Mesothelial cell of epicardium (in vitro differentiated cells): Measurements from ENCODE around the gene MTHFSD. TPM values are rescaled to one million over a fixed set of nuclear protein-coding genes. Genes with fewer than 3 reads are reported as not detected.
A peak's percentile ranks its signal among the peaks of the same experiment; 100 is the strongest.

ENCODE experiments used
- DNase-seq, 2 experiments: peaks; one replicate each; pipeline ENCODE4 v3.0.0; 2021; ENCODE audit warnings: low spot score in 2 of 2; ENCODE audit not compliant: unreplicated experiment in 2 of 2
- H3K27ac Mint-ChIP-seq: 2 replicates; pipeline ENCODE4 v1.8.0; 2021; ENCODE audit warnings: mixed read lengths
- H3K27me3 Mint-ChIP-seq: 2 replicates; pipeline ENCODE4 v1.8.0; 2021; ENCODE audit warnings: low read depth, mixed read lengths
- H3K36me3 Mint-ChIP-seq: 2 replicates; pipeline ENCODE4 v1.8.0; 2021; ENCODE audit warnings: mixed read lengths
- H3K4me1 Mint-ChIP-seq: 2 replicates; pipeline ENCODE4 v1.8.0; 2021; ENCODE audit warnings: mixed read lengths
- H3K4me3 Mint-ChIP-seq: 2 replicates; pipeline ENCODE4 v1.8.0; 2021; ENCODE audit warnings: mild to moderate bottlenecking, moderate library complexity, mixed read lengths
- H3K9me3 Mint-ChIP-seq: 2 replicates; pipeline ENCODE4 v1.8.0; 2021; ENCODE audit warnings: mixed read lengths
- CTCF ChIP-seq: fragments of 200-600 bp; sonication (generic); IDR thresholded peaks from one replicate; pipeline ENCODE4 v1.5.0; 2021; ENCODE audit warnings: antibody characterized with exemption; ENCODE audit not compliant: unreplicated experiment
- total RNA-seq: library from RNA; stranded (reverse); gene quantifications from 3 replicates; pipeline ENCODE4 v1.2.1, GENCODE V29; 2021

MTHFSD gene
- total RNA-seq, 1 donor from 2014 or later, result 27.4 TPM

- Mint-ChIP-seq H3K9me3 (no peaks in the 10 kb centered on the region), H3K27me3 (peaks cover 78% of the 10 kb centered on the region), H3K4me1 (peaks cover 51% of the 10 kb centered on the region), H3K4me3 (no peak overlapping the region), H3K36me3 (peaks cover 6% of the 10 kb centered on the region), H3K27ac (no peak overlapping the region)
- no peak for DNase-seq
- TF ChIP-seq CTCF, result no peak
Measured at GRCh38 chr16:86572606-86573005, 17.6 kb upstream of the MTHFSD start.

- H3K36me3 Mint-ChIP-seq, result peaks cover 6% of the 10 kb centered on the region
- H3K27me3 Mint-ChIP-seq, result peaks cover 78% of the 10 kb centered on the region
- no peaks in the 10 kb centered on the region for H3K9me3 Mint-ChIP-seq
- H3K4me1 Mint-ChIP-seq, result peaks cover 46% of the 10 kb centered on the region
- no peak overlapping the region for H3K27ac Mint-ChIP-seq
- DNase-seq, result no peak
- H3K4me3 Mint-ChIP-seq, result no peak overlapping the region
- no peak for TF ChIP-seq CTCF
Measured at GRCh38 chr16:86572041-86572521, 17.0 kb upstream of the MTHFSD start.

- H3K4me1 Mint-ChIP-seq, result peaks cover 42% of the 10 kb centered on the region
- no peak for DNase-seq
- H3K4me3 Mint-ChIP-seq, result peak overlapping the region; percentile 63
- no peak overlapping the region for H3K27ac Mint-ChIP-seq
- TF ChIP-seq CTCF, result no peak
- peaks cover 76% of the 10 kb centered on the region for H3K27me3 Mint-ChIP-seq
- H3K36me3 Mint-ChIP-seq, result peaks cover 6% of the 10 kb centered on the region
- H3K9me3 Mint-ChIP-seq, result no peaks in the 10 kb centered on the region
Measured at GRCh38 chr16:86571530-86571915, 16.5 kb upstream of the MTHFSD start.

DNA sequence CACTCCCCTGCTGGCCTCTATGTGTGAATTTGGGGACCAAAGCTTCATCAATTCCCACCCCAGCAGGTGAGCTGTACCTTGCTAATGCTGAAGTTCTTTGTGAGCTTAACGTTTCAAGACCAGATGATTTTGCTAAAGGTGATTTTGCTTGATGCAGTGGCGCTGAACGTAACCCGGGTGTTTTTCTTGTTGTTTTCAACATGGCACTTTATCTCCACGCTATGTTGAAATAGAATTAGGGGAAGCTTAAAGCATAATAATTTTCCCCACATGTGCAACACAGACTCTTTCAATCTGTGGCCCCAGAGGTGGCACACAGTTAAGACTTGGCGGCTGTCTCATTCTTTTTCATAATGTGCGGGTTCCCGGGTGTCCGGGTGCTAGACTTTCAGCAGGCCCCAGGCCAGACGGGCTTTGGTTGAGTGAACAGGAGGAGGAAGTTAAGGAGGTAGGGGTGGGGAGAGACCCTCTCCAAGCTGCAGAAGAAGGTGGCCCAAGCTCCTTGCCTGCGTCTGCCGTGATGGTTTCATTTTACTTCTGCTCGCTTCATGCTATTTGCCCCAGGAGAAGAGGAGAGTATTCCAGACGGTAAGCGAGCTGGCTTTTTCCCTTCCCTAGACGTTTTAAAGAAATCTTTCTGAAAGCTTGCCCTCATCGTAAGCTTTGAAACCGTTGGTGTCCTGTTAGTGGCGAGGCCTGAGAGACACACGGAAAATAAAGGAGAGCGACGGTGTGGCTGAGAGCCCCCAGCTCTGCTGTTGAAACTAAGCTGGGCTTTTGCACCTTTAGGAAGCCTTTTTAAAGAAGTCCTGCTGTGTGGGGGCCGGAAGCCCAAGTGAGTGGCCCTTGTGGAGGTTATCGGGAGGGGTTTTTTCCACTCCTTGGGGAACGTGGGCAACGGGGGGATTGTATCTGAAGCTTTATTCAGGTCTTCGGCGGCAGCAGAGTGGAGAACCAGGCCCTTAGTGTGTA lies 15.8 kb upstream of the MTHFSD start:
- Mint-ChIP-seq H3K9me3 (no peaks in the 10 kb centered on the region), H3K27ac (peak overlapping the region; percentile 76), H3K4me1 (peaks cover 42% of the 10 kb centered on the region), H3K36me3 (peaks cover 6% of the 10 kb centered on the region), H3K27me3 (peaks cover 76% of the 10 kb centered on the region), H3K4me3 (peak overlapping the region; percentile 63)
- no peak for TF ChIP-seq CTCF
- DNase-seq, result no peak

- no peak for DNase-seq
- Mint-ChIP-seq H3K4me3 (peak overlapping the region; percentile 80), H3K27me3 (peaks cover 81% of the 10 kb centered on the region), H3K36me3 (peaks cover 6% of the 10 kb centered on the region), H3K4me1 (peaks cover 45% of the 10 kb centered on the region), H3K9me3 (no peaks in the 10 kb centered on the region), H3K27ac (peak overlapping the region; percentile 25)
- no peak for TF ChIP-seq CTCF
Measured at GRCh38 chr16:86569701-86570447, 14.8 kb upstream of the MTHFSD start.
